ENCODE data around the gene RALGAPA1. TPM values are rescaled to one million over a fixed set of nuclear protein-coding genes. Genes with fewer than 3 reads are reported as not detected.

Gene RALGAPA1
- total and polyA plus RNA-seq, 2 donors (not counting 1 experiment from before 2014, with no cell fraction given) = 17.3 to 94.0 TPM

GRCh38 chr14:35607380-35607779 lies 201.7 kb downstream of the RALGAPA1 start:
- H3K27me3 Mint-ChIP-seq = no peaks in the 10 kb centered on the region
- Histone ChIP-seq H3K9me3 (ENCODE audit: control extremely low read depth in 1 of 3, control insufficient read depth in 2 of 3, insufficient read depth in 1 of 3, low read length in 2 of 3) (peaks cover 0 to 6% (median 2%) of the 10 kb centered on the region in 3 donors), H3K27me3 (replicated peaks in 1 of 4; ENCODE audit: control extremely low read depth in 1 of 4, control insufficient read depth in 3 of 4, insufficient read depth in 4 of 4, low read length in 3 of 4) (no peaks in the 10 kb centered on the region), H4K20me1 (ENCODE audit: control insufficient read depth, insufficient read depth, low read length, poor library complexity, severe bottlenecking) (no peaks in the 10 kb centered on the region), H3K36me3 (replicated peaks in 1 of 2; ENCODE audit: control extremely low read depth in 1 of 2, control insufficient read depth in 1 of 2, extremely low read depth in 1 of 2, insufficient read depth in 2 of 2, low read length in 1 of 2) (peaks cover 7 to 35% of the 10 kb centered on the region in 2 experiments), H3K4me3 (ENCODE audit: control extremely low read depth in 1 of 5, extremely low read depth in 1 of 5, insufficient read depth in 1 of 5, low read depth in 2 of 5, low read length in 4 of 5) (no peak overlapping the region), H2AFZ (ENCODE audit: insufficient read depth, low read depth, low read length, poor library complexity, severe bottlenecking) (no peak overlapping the region), H3K4me2 (replicated peaks; ENCODE audit: low read depth, low read length, poor library complexity, severe bottlenecking) (no peak overlapping the region), H3K4me1 (ENCODE audit: control insufficient read depth in 2 of 2, insufficient read depth in 2 of 2, low read length in 2 of 2) (no peaks in the 10 kb centered on the region), H3K79me2 (ENCODE audit: control insufficient read depth, insufficient read depth, low read length) (no peaks in the 10 kb centered on the region), H3K27ac (ENCODE audit: low read length in 2 of 2) (no peak overlapping the region), H3K9ac (ENCODE audit: low read length) (no peak overlapping the region)
- no peak overlapping the region for H3K4me3 Mint-ChIP-seq
- H3K27ac Mint-ChIP-seq = no peak overlapping the region
- no peaks in the 10 kb centered on the region for H3K9me3 Mint-ChIP-seq (ENCODE audit: insufficient read depth)
- WGBS (ENCODE audit: insufficient coverage) = 88% methylated on average over 2 of the region's 3 CpGs
- ChIA-PET POLR2A (no interaction called here), CTCF (no interaction called here)
- intact Hi-C loops (cut with micrococcal nuclease) = no loop called here
- no peak for DNase-seq
- ATAC-seq (ENCODE audit: low read depth) = no peak
- H3K4me1 Mint-ChIP-seq = peaks cover 3% of the 10 kb centered on the region
- TF ChIP-seq EZH2 (IDR thresholded peaks at IDR 0.05; ENCODE audit: borderline replicate concordance, insufficient read depth, low read depth, low read length, poor library complexity, severe bottlenecking) = no peak
- TF ChIP-seq CTCF (IDR thresholded peaks at IDR 0.05) = no peak

- Mint-ChIP-seq H3K27me3 (no peaks in the 10 kb centered on the region), H3K27ac (no peak overlapping the region), H3K4me1 (no peaks in the 10 kb centered on the region), H3K4me3 (no peak overlapping the region), H3K9me3 (ENCODE audit: insufficient read depth) (no peaks in the 10 kb centered on the region)
- no CpG with 5 or more reads among the region's 1 CpG for WGBS (ENCODE audit: insufficient coverage)
- ChIA-PET CTCF (no interaction called here), POLR2A (no interaction called here)
- no peak overlapping the region for H3K27ac ChIP-seq (ENCODE audit: low read length in 2 of 2)
- no peak for ATAC-seq (ENCODE audit: low read depth)
- H3K79me2 ChIP-seq (ENCODE audit: control insufficient read depth, insufficient read depth, low read length) = no peaks in the 10 kb centered on the region
- TF ChIP-seq EZH2 (IDR thresholded peaks at IDR 0.05; ENCODE audit: borderline replicate concordance, insufficient read depth, low read depth, low read length, poor library complexity, severe bottlenecking) (no peak), CTCF (IDR thresholded peaks at IDR 0.05) (no peak)
- no peaks in the 10 kb centered on the region for H3K4me1 ChIP-seq (ENCODE audit: control insufficient read depth in 2 of 2, insufficient read depth in 2 of 2, low read length in 2 of 2)
- H3K27me3 ChIP-seq (replicated peaks in 1 of 4; ENCODE audit: control extremely low read depth in 1 of 4, control insufficient read depth in 3 of 4, insufficient read depth in 4 of 4, low read length in 3 of 4) = no peaks in the 10 kb centered on the region
- H3K4me2 ChIP-seq (replicated peaks; ENCODE audit: low read depth, low read length, poor library complexity, severe bottlenecking) = no peak overlapping the region
- H2AFZ ChIP-seq (ENCODE audit: insufficient read depth, low read depth, low read length, poor library complexity, severe bottlenecking) = no peak overlapping the region
- DNase-seq = no peak
- H3K9me3 ChIP-seq (ENCODE audit: control extremely low read depth in 1 of 3, control insufficient read depth in 2 of 3, insufficient read depth in 1 of 3, low read length in 2 of 3) = peaks cover 0 to 2% (median 2%) of the 10 kb centered on the region in 3 donors
- H3K4me3 ChIP-seq (ENCODE audit: control extremely low read depth in 1 of 5, extremely low read depth in 1 of 5, insufficient read depth in 1 of 5, low read depth in 2 of 5, low read length in 4 of 5) = no peak overlapping the region
- H4K20me1 ChIP-seq (ENCODE audit: control insufficient read depth, insufficient read depth, low read length, poor library complexity, severe bottlenecking) = no peaks in the 10 kb centered on the region
- H3K36me3 ChIP-seq (replicated peaks in 1 of 2; ENCODE audit: control extremely low read depth in 1 of 2, control insufficient read depth in 1 of 2, extremely low read depth in 1 of 2, insufficient read depth in 2 of 2, low read length in 1 of 2) = peaks cover 11 to 35% of the 10 kb centered on the region in 2 experiments
- H3K9ac ChIP-seq (ENCODE audit: low read length) = no peak overlapping the region
- intact Hi-C loops (cut with micrococcal nuclease) = no loop called here
Observed at GRCh38 chr14:35600253-35600652, 208.8 kb downstream of the RALGAPA1 start.
